ENCODE data around the gene MEGF11. TPM values are rescaled to one million over a fixed set of nuclear protein-coding genes. Genes with fewer than 3 reads are reported as not detected.

MEGF11 gene
- polyA plus RNA-seq, 3 donors = not detected

DNA sequence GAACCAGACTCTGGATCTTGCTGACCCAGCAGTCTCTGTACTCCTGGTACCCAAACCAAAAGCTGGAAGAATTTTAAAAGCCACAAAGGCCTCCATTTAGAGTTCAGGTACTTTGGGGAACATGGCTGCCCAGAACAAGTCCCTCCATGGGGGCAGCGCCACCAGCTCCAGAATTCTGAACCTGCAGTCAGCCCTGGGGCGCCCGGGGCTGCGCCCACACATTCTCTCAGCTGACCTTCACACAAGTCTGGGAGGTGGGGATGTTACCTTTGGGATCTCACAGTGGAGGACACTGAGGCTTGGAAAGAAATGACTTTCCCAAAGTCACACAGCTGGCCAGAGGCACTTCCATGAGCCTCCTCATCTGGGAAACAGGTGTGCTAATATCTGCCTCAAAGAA is 229.4 kb downstream of the MEGF11 start:
- Mint-ChIP-seq H3K27me3 (ENCODE audit: low read depth in 3 of 3) (peaks cover 11 to 27% (median 13%) of the 10 kb centered on the region in 3 donors), H3K36me3 (no peaks in the 10 kb centered on the region), H3K4me1 (no peaks in the 10 kb centered on the region), H3K4me3 (no peak overlapping the region), H3K9me3 (no peaks in the 10 kb centered on the region), H3K27ac (no peak overlapping the region)
- TF ChIP-seq, protein P1, sequence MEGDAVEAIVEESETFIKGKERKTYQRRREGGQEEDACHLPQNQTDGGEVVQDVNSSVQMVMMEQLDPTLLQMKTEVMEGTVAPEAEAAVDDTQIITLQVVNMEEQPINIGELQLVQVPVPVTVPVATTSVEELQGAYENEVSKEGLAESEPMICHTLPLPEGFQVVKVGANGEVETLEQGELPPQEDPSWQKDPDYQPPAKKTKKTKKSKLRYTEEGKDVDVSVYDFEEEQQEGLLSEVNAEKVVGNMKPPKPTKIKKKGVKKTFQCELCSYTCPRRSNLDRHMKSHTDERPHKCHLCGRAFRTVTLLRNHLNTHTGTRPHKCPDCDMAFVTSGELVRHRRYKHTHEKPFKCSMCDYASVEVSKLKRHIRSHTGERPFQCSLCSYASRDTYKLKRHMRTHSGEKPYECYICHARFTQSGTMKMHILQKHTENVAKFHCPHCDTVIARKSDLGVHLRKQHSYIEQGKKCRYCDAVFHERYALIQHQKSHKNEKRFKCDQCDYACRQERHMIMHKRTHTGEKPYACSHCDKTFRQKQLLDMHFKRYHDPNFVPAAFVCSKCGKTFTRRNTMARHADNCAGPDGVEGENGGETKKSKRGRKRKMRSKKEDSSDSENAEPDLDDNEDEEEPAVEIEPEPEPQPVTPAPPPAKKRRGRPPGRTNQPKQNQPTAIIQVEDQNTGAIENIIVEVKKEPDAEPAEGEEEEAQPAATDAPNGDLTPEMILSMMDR (IDR thresholded peaks at IDR 0.05) = no peak
- Histone ChIP-seq H3K4me1 (ENCODE audit: control insufficient read depth in 1 of 2, insufficient read depth in 2 of 2, low read length in 2 of 2) (no peaks in the 10 kb centered on the region), H3K79me2 (ENCODE audit: insufficient read depth, low read length) (no peaks in the 10 kb centered on the region), H3K9ac (ENCODE audit: insufficient read depth, low read length, poor library complexity, severe bottlenecking) (no peak overlapping the region), H2AFZ (ENCODE audit: insufficient read depth, low read depth, low read length, poor library complexity, severe bottlenecking) (no peak overlapping the region), H3K4me2 (replicated peaks; ENCODE audit: extremely low read depth, low read length, poor library complexity, severe bottlenecking) (no peak overlapping the region), H3K36me3 (replicated peaks in 1 of 2; ENCODE audit: control insufficient read depth in 1 of 2, insufficient read depth in 2 of 2, low read length in 2 of 2) (no peaks in the 10 kb centered on the region), H3K4me3 (replicated peaks in 1 of 3; ENCODE audit: low read depth in 2 of 3, low read length in 3 of 3) (no peak overlapping the region), H3K27me3 (ENCODE audit: control insufficient read depth in 2 of 2, insufficient read depth in 2 of 2, low read length in 2 of 2) (no peaks in the 10 kb centered on the region), H3K9me3 (replicated peaks in 1 of 2; ENCODE audit: control insufficient read depth in 1 of 2, insufficient read depth in 1 of 2, low read length in 2 of 2) (no peaks in the 10 kb centered on the region), H3K27ac (ENCODE audit: low read depth in 1 of 2, low read length in 2 of 2) (no peak overlapping the region), H4K20me1 (ENCODE audit: insufficient read depth, low read length) (no peaks in the 10 kb centered on the region)
- no peak for DNase-seq
- intact Hi-C loops (cut with micrococcal nuclease) = no loop called here
- WGBS (ENCODE audit: insufficient coverage) = 100% methylated on average over 2 of the region's 4 CpGs

DNA sequence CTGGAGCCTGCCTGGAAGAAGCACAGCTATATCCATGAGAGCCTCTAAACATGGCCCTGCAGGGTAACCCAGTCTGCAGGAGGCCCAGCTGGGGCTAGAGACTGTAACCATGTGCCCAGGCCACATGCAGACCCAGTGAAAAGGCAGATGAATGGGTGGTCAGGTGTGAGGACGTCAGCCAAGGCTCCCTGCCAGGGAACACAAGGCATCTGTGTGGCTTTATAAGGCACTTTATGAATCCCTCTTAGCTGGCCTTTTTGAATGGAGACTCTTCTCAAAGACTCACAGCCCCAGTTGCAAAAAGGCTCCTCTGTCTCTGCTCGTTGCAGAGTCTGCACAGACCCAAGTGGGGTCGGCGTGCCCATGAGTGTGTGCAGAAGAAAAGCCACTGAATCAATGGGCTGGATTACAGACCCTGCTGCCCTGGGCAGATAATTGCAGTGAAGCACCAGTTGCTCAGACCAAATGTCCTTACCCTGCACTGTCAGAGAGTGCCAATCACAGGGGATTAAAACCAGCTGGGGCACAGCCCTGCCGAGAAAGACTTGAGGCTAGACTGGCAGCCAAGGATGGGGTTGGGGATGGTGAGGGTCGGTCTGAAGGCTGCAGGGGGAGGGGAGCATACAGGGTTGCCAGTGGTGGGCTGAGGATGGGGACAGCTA is 230.1 kb downstream of the MEGF11 start:
- Mint-ChIP-seq H3K9me3 (no peaks in the 10 kb centered on the region), H3K27me3 (ENCODE audit: low read depth in 3 of 3) (peaks cover 10 to 31% (median 11%) of the 10 kb centered on the region in 3 donors), H3K36me3 (no peaks in the 10 kb centered on the region), H3K4me1 (no peaks in the 10 kb centered on the region), H3K4me3 (no peak overlapping the region), H3K27ac (no peak overlapping the region)
- no peaks in the 10 kb centered on the region for H3K79me2 ChIP-seq (ENCODE audit: insufficient read depth, low read length)
- no peaks in the 10 kb centered on the region for H3K4me1 ChIP-seq (ENCODE audit: control insufficient read depth in 1 of 2, insufficient read depth in 2 of 2, low read length in 2 of 2)
- H3K4me3 ChIP-seq (replicated peaks in 1 of 3; ENCODE audit: low read depth in 2 of 3, low read length in 3 of 3) = no peak overlapping the region
- no peaks in the 10 kb centered on the region for H3K36me3 ChIP-seq (replicated peaks in 1 of 2; ENCODE audit: control insufficient read depth in 1 of 2, insufficient read depth in 2 of 2, low read length in 2 of 2)
- H3K9me3 ChIP-seq (replicated peaks in 1 of 2; ENCODE audit: control insufficient read depth in 1 of 2, insufficient read depth in 1 of 2, low read length in 2 of 2) = no peaks in the 10 kb centered on the region
- WGBS (ENCODE audit: insufficient coverage) = 80% methylated on average over 5 of the region's 6 CpGs
- H2AFZ ChIP-seq (ENCODE audit: insufficient read depth, low read depth, low read length, poor library complexity, severe bottlenecking) = no peak overlapping the region
- H3K27me3 ChIP-seq (ENCODE audit: control insufficient read depth in 2 of 2, insufficient read depth in 2 of 2, low read length in 2 of 2) = no peaks in the 10 kb centered on the region
- intact Hi-C loops (cut with micrococcal nuclease) = no loop called here
- TF ChIP-seq, protein P1 (IDR thresholded peaks at IDR 0.05) = no peak
- DNase-seq = no peak
- no peak overlapping the region for H3K9ac ChIP-seq (ENCODE audit: insufficient read depth, low read length, poor library complexity, severe bottlenecking)
- H3K27ac ChIP-seq (ENCODE audit: low read depth in 1 of 2, low read length in 2 of 2) = no peak overlapping the region
- H3K4me2 ChIP-seq (replicated peaks; ENCODE audit: extremely low read depth, low read length, poor library complexity, severe bottlenecking) = no peak overlapping the region
- H4K20me1 ChIP-seq (ENCODE audit: insufficient read depth, low read length) = no peaks in the 10 kb centered on the region
